HG03103 (cell line): ENCODE measurements around the gene TMEM232.
A peak's percentile ranks its signal among the peaks of the same experiment; 100 is the strongest.
"Not testable (repeated sequence)": the region's sequence is repeated elsewhere in the genome, so short reads cannot be mapped to it uniquely, and the experiment has no call there.

Experiments
- ATAC-seq: cut with Tn5 transposase; IDR thresholded peaks from one replicate; pipeline ENCODE4 v1.9.1; 2021; ENCODE audit warnings: low read depth; ENCODE audit not compliant: unreplicated experiment

The TMEM232 gene

DNA sequence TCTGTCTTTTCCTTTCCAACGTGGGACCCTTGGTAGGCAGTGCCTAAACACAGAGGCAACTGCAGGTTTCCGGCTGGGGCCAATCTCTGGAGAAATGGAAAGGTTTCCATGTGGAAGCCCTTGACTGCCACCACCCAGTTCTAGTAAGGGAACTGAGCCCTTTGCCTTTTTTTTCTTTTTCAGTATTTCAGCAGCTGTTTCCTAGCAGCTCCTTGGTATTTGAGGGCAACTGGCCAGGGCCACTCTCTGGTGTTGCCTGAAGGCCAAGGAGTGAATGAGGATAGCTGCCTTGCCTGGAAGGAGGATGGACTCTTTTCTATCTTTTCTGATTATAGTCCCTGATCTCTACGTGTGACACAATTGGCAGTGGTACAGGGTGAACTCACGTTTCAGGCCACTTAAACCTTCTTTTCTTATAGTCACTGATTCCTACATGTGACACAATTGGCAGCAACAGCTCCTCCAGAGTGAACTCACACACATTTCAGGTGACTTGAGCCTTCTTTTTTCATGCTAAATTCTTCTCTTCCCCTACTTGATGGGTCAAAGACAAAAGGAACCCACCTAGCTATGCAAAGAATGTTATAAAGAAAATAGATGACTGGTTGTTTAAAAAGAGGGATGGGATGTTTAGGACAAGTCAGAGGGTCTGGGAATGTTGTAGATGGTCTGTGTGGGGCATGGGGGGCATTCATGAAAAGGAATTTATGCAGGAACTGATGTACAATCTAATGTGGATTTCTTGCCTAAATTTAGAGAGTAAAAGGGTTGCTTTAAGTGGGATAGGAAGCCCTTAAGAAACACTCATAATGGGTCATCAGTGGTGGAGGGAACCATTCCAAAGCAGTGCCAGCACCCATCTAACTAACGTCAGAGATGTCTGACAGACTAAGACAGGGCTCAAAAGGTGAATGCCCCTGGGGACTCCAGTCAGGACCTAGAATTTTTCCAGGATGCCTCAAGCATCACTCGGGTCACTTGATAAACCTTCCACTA lies 190.1 kb downstream of the TMEM232 start:
- no peak for ATAC-seq

DNA sequence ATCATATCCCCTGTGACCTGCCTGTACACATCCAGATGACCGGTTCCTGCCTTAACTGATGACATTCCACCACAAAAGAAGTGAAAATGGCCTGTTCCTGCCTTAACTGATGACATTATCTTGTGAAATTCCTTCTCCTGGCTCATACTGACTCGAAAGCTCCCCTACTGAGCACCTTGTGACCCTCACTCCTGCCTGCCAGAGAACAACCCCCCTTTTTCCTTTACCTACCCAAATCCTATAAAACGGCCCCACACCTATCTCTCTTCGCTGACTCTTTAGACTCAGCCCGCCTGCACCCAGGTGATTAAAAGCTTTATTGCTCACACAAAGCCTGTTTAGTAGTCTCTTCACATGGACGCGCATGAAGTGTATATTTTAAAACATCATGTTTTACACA lies 191.3 kb downstream of the TMEM232 start:
- not testable (repeated sequence) for ATAC-seq

DNA sequence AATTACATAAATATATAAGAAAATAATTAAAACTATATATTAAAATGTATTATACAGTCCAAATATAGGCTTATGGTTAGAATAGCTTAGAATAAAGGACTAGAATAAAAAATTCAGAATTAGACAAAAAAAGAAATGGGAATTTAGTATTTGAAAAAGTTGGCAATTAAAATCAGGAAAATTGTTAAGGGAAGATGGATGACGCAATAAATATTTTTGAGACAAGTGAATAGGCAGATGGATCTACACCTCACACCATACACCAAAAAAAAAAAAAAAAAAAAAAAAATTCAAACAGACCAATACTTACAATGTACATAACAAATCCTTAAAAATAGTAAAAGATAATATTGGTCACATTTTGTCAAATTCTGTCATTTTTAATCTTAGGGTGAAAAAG lies 200.7 kb downstream of the TMEM232 start:
- no peak for ATAC-seq

DNA sequence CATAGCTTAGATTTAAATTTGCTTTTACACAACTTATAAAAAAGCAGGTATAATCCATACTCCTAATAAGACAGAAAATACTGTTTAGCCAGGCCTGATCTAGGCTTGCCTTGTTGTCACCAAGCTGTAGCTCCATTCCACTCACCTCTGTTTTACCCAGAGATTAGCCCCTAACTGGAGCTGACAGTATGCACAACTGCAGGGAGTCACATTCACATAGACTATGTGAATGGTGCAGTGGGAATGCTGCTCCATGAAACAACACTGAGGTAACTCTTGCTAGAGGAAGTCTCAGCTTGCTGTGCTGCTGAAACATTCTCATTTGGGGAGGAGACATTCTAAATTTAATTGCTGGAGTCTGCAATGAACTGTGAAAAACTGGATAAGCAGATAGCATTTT lies 209.1 kb downstream of the TMEM232 start:
- no peak for ATAC-seq

DNA sequence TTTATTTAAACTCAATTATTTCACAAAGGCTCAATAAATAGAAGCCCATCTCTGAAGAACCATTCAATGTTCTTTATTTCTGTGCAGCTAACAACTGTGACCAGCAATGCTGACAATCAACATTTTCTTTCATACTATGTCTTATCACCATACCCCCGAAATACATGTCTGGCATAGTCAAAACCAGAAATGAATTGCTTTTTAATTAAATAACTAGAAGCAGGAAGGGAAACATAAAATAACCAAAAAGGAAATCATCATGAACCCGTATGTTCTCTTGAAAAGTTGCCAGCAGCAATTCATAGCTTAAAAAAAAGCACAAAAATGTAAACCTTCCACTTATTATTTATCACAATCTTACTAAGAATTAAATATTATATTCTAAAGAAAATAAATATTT lies 212.4 kb downstream of the TMEM232 start:
- no peak for ATAC-seq

DNA sequence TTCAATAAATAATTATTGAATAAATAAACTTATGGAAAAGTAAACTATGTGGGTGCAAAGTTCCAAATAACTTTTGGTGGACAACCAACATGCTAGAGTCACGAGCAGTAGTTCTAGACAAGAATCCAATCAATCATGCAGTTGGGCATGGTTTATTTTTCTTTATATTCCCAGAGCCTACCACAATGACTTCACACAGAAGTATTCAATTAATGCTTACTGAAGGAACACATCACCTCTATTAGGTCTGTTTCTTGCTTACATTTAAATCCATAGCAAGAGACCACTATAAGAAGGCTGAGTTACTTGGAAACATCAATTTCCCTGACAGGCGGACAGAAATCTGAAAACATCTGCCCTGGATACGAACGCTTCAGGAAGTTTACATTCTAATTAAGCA lies 214.2 kb downstream of the TMEM232 start:
- ATAC-seq = no peak

DNA sequence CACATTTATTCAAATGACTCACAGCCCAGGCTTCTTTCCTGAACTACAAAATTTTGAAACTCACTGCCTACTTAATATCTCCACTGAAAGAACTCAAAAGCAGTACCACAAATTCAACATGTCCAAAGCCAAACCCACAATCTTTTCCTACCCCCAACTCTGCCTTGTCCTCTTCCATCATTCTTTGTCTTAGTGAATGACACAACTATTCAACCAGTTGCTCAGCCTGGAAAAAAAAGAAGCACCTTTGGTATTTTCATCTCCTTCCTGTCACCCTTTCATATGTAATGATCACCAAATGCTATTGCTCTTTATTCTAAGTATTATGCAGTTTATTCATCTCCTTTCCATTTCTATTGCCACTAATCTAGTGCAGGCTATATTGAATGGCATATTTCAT lies 216.3 kb downstream of the TMEM232 start:
- no peak for ATAC-seq

DNA sequence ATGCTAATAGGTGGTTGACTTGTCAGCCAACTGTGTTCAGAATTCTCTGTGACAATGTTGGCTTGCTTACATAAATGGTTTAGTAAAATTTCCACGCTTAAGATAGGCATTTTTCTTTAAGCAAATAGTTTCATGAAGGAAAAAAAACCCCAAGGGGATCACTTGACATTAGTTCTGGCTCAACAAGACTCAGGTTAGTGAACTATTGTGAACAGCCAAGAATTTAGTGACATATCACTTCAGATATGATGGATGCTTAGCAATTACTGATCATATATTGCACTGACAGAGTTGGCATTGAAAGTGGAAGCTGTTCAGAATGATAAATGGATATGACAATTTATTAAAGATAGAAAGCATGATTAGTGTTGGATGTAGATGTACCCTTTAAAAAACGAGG lies 218.5 kb downstream of the TMEM232 start:
- no peak for ATAC-seq

DNA sequence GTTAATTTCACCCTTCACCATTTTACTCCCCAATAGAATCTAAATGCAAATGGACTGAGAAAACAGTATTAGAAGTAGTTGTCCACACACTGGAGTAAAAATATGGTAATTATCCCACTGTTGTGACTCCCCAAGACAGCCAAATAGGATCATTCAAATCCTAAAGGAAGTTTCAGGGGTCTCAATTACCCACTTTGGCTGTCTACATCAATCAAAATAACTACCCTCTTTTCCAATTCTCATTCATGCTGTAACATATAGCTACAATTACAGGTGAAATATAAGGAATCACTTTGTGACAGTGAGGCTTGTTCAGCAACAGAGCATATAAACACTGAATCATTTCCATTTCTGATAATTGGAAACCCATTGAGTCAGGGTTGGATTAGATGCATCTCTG lies 220.1 kb downstream of the TMEM232 start:
- ATAC-seq = no peak

DNA sequence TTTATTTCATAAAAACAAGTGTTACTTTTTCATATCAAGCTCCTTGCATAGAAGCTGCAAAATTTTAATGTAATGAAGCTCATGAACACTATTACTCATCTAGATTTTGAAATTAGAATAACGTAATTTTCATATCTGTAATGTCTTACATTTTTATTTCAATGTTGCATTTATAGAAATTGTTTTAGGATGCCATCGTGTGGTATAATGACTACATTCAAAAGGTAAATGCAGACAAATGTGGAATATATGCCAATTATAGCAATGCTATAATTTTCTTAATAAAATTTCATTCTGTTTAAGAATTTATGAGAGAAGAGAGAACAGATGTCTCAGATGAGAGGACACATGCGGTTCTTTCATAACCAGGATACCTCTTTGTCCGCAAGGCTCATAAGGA lies 230.2 kb downstream of the TMEM232 start:
- no peak for ATAC-seq

DNA sequence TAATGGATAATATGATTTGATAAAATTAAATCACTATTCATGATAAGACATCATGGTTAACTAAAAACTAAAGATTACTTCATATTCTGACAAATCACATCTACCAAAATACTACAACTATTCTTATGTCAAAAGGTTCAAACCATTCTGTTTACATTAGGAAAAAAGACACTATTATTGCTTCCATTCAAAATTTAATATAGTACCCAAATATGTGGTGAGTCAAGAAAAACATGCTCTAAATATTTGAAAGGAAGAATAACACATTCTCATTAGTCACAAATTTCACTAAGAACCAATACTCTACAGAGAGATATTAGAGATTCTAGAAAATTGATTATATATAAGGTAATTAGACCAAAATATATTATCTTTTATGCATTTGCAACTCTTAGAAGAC lies 234.0 kb downstream of the TMEM232 start:
- ATAC-seq = no peak

DNA sequence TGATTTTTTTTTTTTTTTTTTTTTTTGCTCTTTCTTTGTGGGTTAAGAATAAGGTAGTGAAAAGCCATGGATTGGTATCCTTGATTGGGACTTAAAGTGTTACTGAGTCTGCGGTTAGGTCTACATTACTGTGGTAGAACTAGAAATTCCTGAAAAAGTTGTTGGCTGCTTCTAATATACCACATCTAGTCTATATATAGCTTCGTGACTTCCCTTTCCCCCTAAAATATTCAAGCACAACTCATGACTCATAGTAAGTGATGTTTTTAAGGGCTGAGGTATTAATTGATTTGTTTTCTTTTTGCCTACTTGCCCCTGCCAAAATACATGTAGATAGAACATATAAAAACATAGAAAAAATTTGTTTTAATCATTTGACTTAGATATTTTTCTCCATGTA lies 247.6 kb downstream of the TMEM232 start:
- no peak for ATAC-seq

DNA sequence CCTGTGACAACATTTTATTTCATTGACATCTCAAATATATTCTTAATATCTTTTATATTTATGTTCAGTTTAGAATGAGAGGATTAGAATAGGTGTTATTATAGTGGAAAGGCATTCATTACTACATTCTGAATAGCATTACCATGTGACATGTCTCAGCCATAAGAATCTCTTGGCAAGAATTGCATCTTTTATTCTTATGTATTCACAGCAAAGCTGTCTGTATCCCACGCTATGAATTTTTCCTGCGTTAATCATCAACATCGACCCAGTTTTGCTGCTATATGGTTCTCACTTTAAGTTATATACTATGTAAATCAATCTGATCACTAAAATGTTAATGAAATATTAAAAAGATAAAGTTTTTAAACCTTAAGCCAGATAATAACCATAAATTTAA lies 248.6 kb downstream of the TMEM232 start:
- no peak for ATAC-seq

DNA sequence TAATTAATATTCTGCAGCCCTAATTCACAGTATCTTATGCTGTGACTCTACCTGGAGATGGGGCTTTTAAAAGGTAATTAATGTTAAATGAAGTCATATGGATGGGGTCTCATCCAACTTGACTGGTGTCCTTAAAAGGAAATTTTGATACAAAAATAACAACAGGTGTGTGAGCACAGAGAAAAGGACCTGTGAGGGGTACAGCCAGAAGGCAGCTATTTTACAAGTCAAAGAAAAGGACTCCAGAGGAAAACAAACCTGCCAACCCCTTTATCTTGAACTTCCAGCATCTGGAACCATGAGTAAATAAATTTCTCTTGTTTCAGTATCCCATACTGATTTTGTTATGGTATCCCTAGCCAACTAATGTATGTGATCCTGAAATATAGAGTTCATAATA lies 250.3 kb downstream of the TMEM232 start:
- ATAC-seq = no peak

DNA sequence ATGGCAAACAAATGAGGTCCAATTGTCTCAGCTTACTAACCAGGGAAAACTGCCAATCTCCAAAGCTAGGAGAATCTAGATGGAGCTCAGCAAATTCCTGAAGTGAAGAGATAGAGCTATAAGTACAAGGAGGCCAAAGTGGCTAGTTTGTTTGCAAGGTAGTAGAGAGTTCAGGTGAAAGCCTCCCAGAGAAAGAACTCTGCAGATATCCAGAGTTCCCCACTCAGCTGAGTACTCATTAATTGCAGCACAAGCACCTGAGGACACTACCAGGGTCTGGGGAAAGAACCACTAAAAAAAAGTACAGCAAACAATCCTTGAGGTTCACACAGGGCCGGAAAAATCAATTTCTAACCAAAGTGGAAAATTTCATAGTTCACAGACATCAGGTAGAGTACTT lies 250.9 kb downstream of the TMEM232 start:
- ATAC-seq = no peak

DNA sequence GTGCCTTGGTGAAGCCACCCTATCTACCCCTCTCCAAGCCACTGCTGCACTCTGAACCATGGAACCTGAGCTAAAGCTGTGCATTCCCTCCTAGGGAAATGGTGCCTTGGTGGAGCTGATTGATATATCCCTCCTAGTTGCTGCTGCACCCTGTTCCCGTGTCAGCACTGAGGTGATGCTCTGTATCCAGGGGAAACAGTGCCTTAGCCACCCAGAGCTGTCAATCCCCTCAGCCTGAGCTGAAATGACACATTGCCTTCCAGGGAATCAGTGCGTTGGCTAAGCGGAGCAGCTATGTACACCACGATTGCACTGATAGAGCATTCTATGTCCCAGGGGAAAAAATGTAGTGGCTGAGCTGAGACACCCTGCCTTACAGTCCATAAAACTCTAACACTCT lies 257.0 kb downstream of the TMEM232 start:
- no peak for ATAC-seq

DNA sequence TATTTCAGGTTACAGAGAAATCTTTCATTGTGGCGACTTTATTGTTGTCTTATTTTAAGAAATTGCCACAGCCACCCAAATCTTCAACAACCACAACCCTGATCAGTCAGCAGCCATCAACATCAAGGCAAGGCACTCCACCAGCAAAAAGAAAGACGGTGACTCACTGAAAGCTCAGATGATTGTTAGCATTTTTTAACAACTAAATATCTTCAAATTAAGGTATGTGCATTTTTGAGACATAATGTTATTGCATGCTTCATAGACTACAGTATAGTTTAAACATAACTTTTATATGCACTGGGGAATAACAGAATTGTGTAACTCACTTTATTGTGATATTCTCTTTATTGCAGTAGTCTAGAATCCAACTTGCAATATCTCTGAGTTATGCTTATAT lies 263.4 kb downstream of the TMEM232 start:
- ATAC-seq = no peak

DNA sequence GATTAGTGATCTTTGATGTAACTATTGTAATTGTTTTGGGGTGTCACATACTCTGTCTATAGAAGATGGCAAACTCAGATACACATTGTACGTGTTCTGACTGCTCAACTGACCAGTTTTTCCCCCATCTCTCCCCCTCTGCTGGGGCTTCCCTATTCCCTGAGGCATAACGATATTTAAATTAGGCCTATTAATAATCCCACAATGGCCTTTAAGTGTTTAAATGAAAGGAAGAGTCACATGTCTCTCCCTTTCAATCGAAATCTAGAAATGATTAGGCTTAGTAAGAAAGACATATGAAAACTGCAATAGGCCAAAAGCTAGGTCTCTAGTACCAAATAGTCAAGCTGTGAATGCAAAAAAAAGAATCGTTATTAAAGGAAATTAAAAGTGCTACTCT lies 265.6 kb downstream of the TMEM232 start:
- ATAC-seq = no peak

DNA sequence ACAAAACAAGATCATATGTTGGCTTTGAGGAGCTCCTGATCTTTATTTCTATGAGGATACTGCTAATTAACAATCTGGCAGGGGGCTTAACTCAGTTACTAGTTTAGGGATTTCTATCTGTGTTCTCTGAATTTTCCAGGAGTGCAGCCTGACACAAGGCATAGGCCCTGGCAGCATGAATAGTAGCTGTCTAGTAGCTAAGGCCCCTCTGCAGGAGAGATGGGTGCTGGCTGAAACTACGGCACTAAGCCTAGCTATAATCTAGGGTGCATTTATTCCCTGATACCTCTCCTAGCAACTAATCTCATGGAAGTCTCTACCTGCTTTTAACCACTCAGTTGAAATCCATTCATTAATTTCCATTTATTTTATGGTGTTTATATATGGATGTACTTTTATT lies 268.2 kb downstream of the TMEM232 start:
- ATAC-seq = no peak

DNA sequence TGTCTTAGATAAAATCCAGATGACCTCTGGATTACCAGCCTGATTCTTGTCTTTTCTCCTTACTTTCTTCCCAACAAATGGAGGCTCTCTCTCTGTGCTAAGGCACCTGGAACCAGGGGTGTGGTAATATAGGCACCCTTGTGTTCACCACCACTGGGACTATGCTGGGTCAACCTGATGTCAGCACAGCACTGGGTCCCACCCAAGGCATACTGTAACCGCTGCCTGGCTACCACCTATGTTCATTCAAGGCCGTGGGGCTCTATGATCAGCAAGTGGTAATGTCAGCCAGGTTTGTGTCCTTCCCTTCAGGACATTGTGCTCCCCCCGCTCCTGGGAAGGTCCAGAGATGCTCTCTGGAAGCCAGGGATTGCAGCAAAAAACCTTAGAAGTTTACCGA lies 283.6 kb downstream of the TMEM232 start:
- ATAC-seq = no peak

DNA sequence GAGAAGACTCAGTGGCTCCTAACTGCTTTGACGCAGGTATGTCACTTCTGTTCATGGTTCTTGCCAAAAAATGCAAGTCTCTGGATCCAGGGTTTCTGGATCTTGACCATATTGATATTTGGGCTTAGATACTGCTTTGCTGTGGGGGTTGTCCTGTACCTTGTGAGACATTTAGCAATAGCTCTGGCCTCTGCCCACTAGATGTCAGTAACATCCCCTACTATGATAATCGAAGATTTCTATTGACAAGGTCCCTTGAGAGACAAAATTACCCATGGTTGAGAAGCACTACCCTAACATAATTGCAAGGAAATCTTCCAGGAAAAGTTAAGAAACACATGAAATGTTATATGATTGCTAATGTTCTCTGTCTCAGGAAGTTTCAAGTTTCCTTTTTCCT lies 285.4 kb downstream of the TMEM232 start:
- peak; percentile 56 for ATAC-seq

DNA sequence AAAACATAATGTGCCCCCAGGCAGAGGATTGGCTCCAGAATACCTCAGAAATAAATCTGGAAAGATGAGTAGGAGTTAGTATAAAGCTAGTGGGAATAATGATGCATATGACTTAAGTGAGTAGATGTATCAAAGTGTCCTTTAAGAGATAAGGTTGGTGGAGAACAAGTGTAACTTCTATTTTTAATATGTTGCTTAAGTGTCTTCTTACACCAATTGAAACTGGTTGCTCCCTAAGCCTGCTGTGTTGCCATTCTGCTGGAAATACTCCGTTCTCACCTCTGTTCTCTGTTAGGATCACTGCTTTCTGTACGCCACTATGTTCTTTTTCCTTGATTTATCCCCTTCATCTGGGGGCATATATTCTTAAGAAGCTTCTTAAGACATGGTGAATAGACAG lies 286.4 kb downstream of the TMEM232 start:
- no peak for ATAC-seq

DNA sequence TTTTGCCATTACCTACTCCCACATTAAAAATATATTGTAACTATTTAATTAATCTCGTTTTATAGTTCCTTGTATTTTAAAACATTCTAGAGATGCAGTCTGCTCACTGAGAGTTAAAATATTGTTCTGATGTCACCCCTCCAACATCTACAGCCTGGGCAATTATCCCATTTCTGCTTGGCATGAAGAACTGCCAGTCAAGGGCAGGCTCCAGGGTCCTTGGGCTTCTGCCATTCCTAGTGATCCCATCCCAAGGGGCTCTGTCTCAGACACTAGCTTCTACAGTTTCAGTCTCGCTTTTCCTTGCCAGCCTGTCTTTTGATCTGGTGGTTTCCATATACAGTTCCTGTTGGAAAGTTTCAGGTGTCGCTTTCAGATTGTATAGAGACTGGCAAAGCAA lies 287.2 kb downstream of the TMEM232 start:
- no peak for ATAC-seq
